ENCODE measurements around the gene ADRA2C. TPM values are rescaled to one million over a fixed set of nuclear protein-coding genes. Genes with fewer than 3 reads are reported as not detected.

The ADRA2C gene
- 0.16 and 0.31 TPM in 2 replicates for total RNA-seq

DNA sequence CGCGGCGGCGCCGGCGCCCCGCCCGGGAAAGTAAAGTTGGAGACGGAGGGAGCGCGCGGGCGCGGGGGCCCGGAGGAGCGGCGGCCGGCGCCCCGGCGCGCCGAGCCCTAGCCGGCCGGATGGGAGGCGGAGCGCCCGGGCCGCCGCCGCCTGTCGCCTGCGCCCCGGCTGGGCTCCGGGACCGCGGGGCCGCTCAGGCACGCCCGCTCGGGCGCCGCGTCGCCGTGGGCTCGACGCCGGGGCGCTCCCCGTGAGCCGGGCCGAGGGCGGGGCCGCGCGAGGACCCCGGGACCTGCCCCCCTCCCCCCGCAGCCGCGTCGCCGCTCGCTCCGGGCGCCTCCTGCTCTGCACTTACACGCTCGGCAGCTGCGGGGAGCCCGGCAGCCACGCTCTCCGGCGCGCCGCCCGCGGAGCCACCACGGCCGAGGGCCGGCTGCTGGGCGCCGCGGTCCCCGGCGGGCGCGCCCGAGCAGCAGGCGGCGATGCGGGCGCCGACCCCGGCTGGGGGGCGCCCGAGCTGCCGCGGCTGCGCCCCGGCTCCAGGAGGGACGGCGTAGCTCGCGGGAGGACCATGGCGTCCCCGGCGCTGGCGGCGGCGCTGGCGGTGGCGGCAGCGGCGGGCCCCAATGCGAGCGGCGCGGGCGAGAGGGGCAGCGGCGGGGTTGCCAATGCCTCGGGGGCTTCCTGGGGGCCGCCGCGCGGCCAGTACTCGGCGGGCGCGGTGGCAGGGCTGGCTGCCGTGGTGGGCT is at the start of gene ADRA2C:
Gene ADRA2C (plus strand): TSS at position 350 of the 749 bp plus-strand sequence. CDS start 222 bp downstream, at position 572.

Other genes starting within 250 kb of the ADRA2C start
- gene LRPAP1, start 234.0 kb upstream of the ADRA2C start, total RNA-seq: 22.8 and 154 TPM in 2 replicates

Data from bladder microvascular endothelial cell (primary cell).